OCI-LY1 (cell line): ENCODE results near the gene TPP1.
A peak's percentile ranks its signal among the peaks of the same experiment; 100 is the strongest.

Source experiments
- H2AFZ ChIP-seq: fragments of 200-600 bp; sonication (generic), shearing (Covaris generic); 2 replicates; pipeline ENCODE4 v1.6.0; 2014; ENCODE audit warnings: antibody characterized with exemption, mild to moderate bottlenecking, low read length
- H3F3A ChIP-seq: fragments of 200-600 bp; sonication (generic), shearing (Covaris generic); 2 replicates; pipeline ENCODE4 v1.6.0; 2014; ENCODE audit warnings: mild to moderate bottlenecking, antibody characterized with exemption, low read length, moderate library complexity; ENCODE audit not compliant: insufficient read depth
- H3K27ac ChIP-seq: fragments of 200-600 bp; sonication (generic); 2 replicates; pipeline ENCODE4 v1.5.1; 2014; ENCODE audit warnings: low read length, mixed run types, mild to moderate bottlenecking, low read depth; ENCODE audit not compliant: poor library complexity, severe bottlenecking
- H3K27me3 ChIP-seq: fragments of 200-600 bp; sonication (generic); 2 replicates; pipeline ENCODE4 v1.6.0; 2014; ENCODE audit warnings: antibody characterized with exemption, mild to moderate bottlenecking, low read length, moderate library complexity; ENCODE audit not compliant: insufficient read depth
- H3K36me3 ChIP-seq: fragments of 200-600 bp; sonication (generic); 2 replicates; pipeline ENCODE4 v1.6.1; 2014; ENCODE audit warnings: mild to moderate bottlenecking, antibody characterized with exemption, low read length, moderate library complexity, mixed read lengths; ENCODE audit not compliant: insufficient read depth
- H3K4me1 ChIP-seq: fragments of 200-600 bp; sonication (generic); 2 replicates; pipeline ENCODE4 v1.5.1; 2014; ENCODE audit warnings: mild to moderate bottlenecking, low read length, moderate library complexity; ENCODE audit not compliant: insufficient read depth, severe bottlenecking
- H3K4me2 ChIP-seq: fragments of 200-600 bp; sonication (generic), shearing (Covaris generic); 2 replicates; pipeline ENCODE4 v1.6.1; 2014; ENCODE audit warnings: low read length
- H3K4me3 ChIP-seq: fragments of 200-600 bp; sonication (generic); 2 replicates; pipeline ENCODE4 v1.5.1; 2014; ENCODE audit warnings: low read length, low read depth, mild to moderate bottlenecking, mixed read lengths; ENCODE audit not compliant: poor library complexity, severe bottlenecking
- H3K79me2 ChIP-seq: fragments of 200-600 bp; shearing (Covaris generic); 2 replicates; pipeline ENCODE4 v1.6.1; 2016; ENCODE audit warnings: mixed run types, low read length, mixed read lengths; ENCODE audit not compliant: insufficient read depth
- H3K9ac ChIP-seq: fragments of 200-600 bp; sonication (generic), shearing (Covaris generic); 2 replicates; pipeline ENCODE4 v1.6.1; 2014; ENCODE audit warnings: mild to moderate bottlenecking, low read length, mixed read lengths
- H3K9me2 ChIP-seq: fragments of 200-600 bp; sonication (generic), shearing (Covaris generic); 2 replicates; pipeline ENCODE4 v1.6.1; 2014; ENCODE audit warnings: low read depth, mild to moderate bottlenecking, low read length, mixed read lengths
- H3K9me3 ChIP-seq: fragments of 200-600 bp; shearing (Covaris generic); 2 replicates; pipeline ENCODE4 v1.6.1; 2014; ENCODE audit warnings: low read length, mixed read lengths
- H4K20me1 ChIP-seq: fragments of 200-600 bp; sonication (generic), shearing (Covaris generic); 2 replicates; pipeline ENCODE4 v1.6.0; 2016; ENCODE audit warnings: mild to moderate bottlenecking, low read length; ENCODE audit not compliant: insufficient read depth
- EZH2 ChIP-seq: fragments of 200-600 bp; sonication (generic), shearing (Covaris generic); IDR thresholded peaks from 2 replicates; pipeline ENCODE4 v1.8.0; 2017; ENCODE audit warnings: borderline replicate concordance, mixed run types, mild to moderate bottlenecking, antibody characterized with exemption, low read length, moderate library complexity, mixed read lengths
- TF ChIP-seq, protein P1 (sequence below): fragments of 200-600 bp; sonication (generic), shearing (Covaris generic); IDR thresholded peaks from 2 replicates; pipeline ENCODE4 v1.5.1; 2017; ENCODE audit warnings: mild to moderate bottlenecking, antibody characterized with exemption, low read length, moderate library complexity, mixed read lengths

TPP1 gene

DNA sequence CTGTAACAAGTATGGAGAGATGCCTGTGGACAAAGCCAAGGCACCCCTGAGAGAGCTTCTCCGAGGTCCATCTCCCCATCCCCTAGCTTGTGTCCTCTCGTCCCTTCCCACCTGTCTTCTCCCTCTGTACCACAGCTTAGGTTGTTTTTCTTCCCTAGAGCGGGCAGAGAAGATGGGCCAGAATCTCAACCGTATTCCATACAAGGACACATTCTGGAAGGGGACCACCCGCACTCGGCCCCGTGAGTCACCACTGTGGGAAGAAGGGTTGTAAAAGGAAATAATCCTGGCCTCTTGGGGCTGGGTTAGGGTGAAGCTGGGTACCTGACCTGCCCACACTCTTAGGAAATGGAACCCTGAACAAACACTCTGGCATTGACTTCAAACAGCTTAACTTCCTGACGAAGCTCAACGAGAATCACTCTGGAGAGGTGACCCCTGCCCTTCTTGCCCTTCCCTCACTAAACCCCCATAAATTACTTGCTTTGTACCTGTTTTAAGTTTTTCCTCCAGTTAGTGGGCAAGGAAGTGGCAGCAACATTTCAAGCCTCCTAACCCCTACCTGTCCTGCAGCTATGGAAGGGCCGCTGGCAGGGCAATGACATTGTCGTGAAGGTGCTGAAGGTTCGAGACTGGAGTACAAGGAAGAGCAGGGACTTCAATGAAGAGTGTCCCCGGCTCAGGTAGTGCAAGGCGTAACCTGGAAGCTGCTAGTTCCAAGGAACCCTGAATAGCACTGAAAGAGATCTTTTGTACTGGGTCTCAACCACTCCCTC is 10.3 kb downstream of the TPP1 start:
- Histone ChIP-seq H3K9me3 (no peaks in the 10 kb centered on the region), H3F3A (peaks cover 4% of the 10 kb centered on the region; the same call in 1 of the 2 replicates), H3K36me3 (peaks cover 41% of the 10 kb centered on the region), H3K4me3 (no peak overlapping the region), H3K27ac (no peak overlapping the region), H3K9me2 (no peaks in the 10 kb centered on the region), H3K9ac (no peak overlapping the region), H3K4me1 (peaks cover 53% of the 10 kb centered on the region), H3K27me3 (no peaks in the 10 kb centered on the region), H4K20me1 (no peaks in the 10 kb centered on the region), H3K4me2 (no peak overlapping the region), H3K79me2 (no peaks in the 10 kb centered on the region; the same call in 1 of the 2 replicates), H2AFZ (no peak overlapping the region)
- TF ChIP-seq, protein P1, sequence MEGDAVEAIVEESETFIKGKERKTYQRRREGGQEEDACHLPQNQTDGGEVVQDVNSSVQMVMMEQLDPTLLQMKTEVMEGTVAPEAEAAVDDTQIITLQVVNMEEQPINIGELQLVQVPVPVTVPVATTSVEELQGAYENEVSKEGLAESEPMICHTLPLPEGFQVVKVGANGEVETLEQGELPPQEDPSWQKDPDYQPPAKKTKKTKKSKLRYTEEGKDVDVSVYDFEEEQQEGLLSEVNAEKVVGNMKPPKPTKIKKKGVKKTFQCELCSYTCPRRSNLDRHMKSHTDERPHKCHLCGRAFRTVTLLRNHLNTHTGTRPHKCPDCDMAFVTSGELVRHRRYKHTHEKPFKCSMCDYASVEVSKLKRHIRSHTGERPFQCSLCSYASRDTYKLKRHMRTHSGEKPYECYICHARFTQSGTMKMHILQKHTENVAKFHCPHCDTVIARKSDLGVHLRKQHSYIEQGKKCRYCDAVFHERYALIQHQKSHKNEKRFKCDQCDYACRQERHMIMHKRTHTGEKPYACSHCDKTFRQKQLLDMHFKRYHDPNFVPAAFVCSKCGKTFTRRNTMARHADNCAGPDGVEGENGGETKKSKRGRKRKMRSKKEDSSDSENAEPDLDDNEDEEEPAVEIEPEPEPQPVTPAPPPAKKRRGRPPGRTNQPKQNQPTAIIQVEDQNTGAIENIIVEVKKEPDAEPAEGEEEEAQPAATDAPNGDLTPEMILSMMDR = no peak
- TF ChIP-seq EZH2 = no peak

DNA sequence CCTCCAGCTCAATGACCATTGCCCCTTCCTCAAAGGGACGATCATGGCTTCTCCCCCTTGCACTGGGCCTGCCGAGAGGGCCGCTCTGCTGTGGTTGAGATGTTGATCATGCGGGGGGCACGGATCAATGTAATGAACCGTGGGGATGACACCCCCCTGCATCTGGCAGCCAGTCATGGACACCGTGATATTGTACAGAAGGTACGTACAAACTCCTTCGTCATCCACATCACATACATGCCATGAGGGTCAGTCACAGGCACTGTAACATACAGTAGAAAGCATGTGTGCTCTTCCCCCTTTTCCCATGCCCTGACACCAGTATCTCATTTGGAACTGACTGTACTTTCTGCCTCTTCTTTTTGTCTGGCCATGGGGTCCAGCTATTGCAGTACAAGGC is 11.2 kb downstream of the TPP1 start:
- no peak overlapping the region for H2AFZ ChIP-seq
- no peaks in the 10 kb centered on the region for H3K27me3 ChIP-seq
- H3K9ac ChIP-seq = no peak overlapping the region
- H3K9me2 ChIP-seq = no peaks in the 10 kb centered on the region
- no peak for TF ChIP-seq EZH2
- TF ChIP-seq, protein P1 = no peak
- peaks cover 4% of the 10 kb centered on the region; the same call in 1 of the 2 replicates for H3F3A ChIP-seq
- no peaks in the 10 kb centered on the region for H4K20me1 ChIP-seq
- H3K4me3 ChIP-seq = no peak overlapping the region
- H3K27ac ChIP-seq = peak overlapping the region; percentile 58
- no peak overlapping the region for H3K4me2 ChIP-seq
- peaks cover 41% of the 10 kb centered on the region for H3K36me3 ChIP-seq
- peaks cover 3% of the 10 kb centered on the region for H3K79me2 ChIP-seq
- peaks cover 52% of the 10 kb centered on the region for H3K4me1 ChIP-seq
- H3K9me3 ChIP-seq = no peaks in the 10 kb centered on the region

DNA sequence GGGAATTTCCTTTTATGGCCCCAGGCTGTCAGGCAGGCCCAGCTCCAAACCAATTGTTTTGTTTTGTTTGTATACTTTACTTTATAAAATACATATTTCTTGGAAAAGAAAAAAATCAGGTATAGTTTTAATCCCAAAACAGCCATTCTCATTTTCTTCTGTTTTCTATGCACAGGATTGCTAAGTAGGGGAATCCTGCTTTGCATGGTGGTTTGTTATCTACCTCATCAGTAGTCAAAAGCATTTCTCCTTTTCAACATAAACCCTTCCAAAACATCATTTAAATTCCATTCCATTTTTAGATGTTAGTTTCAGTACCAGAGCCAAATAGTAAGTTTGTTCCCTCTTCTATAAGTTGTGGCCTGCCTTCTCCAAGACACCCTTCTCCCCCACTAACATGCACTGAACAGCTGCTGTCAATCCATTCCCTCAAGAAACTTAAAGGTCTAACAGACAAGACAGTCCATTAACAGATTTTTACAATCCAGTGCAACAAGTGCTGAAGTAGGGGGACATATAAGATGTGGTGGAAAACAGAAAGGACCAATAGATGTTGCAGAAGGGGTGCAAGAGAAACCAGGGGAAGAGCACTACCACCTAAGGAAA is 11.9 kb downstream of the TPP1 start:
- Histone ChIP-seq H3K4me3 (peak overlapping the region; percentile 7), H3K79me2 (peaks cover 11% of the 10 kb centered on the region), H4K20me1 (no peaks in the 10 kb centered on the region), H3K4me2 (peak overlapping the region; percentile 45), H3K9me2 (no peaks in the 10 kb centered on the region), H2AFZ (no peak overlapping the region), H3K36me3 (peaks cover 41% of the 10 kb centered on the region), H3K4me1 (peaks cover 51% of the 10 kb centered on the region), H3F3A (peaks cover 4% of the 10 kb centered on the region; the same call in 1 of the 2 replicates), H3K9me3 (no peaks in the 10 kb centered on the region), H3K9ac (no peak overlapping the region; the same call in 1 of the 2 replicates), H3K27me3 (no peaks in the 10 kb centered on the region), H3K27ac (peak overlapping the region; percentile 58)
- TF ChIP-seq, protein P1 = no peak
- no peak for TF ChIP-seq EZH2
